ENCODE measurements around the gene ATAD1. TPM values are rescaled to one million over a fixed set of nuclear protein-coding genes. Genes with fewer than 3 reads are reported as not detected.
A peak's percentile ranks its signal among the peaks of the same experiment; 100 is the strongest.

ATAD1 gene
- total and polyA plus RNA-seq, 9 of the 15 experiments (the other 6 are each of a cell fraction or from before 2014, with no cell fraction given): 11.3 to 33.8 (median 27.3) TPM

DNA sequence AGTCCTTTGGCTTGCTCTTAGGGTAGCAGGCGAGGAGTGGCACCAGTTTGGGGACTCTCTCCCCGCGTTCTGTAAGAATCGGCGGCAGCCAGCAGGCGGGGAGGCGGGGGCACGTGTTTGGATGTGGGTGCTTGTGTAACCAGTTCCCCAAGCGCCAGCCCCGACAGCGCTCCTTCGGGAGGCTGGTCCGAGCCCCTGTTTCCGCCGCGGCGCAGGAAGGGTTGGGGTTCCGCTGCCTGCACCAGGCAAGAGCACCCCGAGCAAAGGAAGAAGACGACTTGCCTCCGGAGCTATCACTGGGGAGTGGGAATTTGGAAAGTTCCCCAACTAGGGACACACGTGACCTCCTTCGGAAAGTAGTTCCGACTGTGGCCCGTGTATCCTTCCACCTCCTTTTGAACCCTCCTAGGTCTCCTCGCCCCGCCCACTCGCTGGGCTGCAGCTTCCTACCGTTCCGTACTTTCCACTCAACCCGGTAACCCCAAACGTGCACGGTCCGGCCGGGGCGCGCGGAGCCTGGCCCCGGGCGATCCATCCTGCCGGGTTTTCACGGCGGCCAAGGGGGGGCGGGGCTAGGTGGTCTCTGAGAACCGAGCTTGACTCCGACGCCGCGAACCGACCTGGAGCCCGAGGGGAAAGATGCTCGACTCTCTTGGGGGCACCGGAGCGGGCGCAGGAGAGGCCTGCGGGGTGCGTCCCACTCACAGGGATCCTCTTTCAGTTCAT lies 44.1 kb upstream of the ATAD1 start (continued):
- TF ChIP-seq, protein P1, sequence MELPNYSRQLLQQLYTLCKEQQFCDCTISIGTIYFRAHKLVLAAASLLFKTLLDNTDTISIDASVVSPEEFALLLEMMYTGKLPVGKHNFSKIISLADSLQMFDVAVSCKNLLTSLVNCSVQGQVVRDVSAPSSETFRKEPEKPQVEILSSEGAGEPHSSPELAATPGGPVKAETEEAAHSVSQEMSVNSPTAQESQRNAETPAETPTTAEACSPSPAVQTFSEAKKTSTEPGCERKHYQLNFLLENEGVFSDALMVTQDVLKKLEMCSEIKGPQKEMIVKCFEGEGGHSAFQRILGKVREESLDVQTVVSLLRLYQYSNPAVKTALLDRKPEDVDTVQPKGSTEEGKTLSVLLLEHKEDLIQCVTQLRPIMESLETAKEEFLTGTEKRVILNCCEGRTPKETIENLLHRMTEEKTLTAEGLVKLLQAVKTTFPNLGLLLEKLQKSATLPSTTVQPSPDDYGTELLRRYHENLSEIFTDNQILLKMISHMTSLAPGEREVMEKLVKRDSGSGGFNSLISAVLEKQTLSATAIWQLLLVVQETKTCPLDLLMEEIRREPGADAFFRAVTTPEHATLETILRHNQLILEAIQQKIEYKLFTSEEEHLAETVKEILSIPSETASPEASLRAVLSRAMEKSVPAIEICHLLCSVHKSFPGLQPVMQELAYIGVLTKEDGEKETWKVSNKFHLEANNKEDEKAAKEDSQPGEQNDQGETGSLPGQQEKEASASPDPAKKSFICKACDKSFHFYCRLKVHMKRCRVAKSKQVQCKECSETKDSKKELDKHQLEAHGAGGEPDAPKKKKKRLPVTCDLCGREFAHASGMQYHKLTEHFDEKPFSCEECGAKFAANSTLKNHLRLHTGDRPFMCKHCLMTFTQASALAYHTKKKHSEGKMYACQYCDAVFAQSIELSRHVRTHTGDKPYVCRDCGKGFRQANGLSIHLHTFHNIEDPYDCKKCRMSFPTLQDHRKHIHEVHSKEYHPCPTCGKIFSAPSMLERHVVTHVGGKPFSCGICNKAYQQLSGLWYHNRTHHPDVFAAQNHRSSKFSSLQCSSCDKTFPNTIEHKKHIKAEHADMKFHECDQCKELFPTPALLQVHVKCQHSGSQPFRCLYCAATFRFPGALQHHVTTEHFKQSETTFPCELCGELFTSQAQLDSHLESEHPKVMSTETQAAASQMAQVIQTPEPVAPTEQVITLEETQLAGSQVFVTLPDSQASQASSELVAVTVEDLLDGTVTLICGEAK (IDR thresholded peaks at IDR 0.05): peak; percentile 66
- TF ChIP-seq, protein P1 (CRISPR knock-in tag; IDR thresholded peaks at IDR 0.05): no peak
- peak; percentile 47; the same call in 1 of the 2 replicates for TF ChIP-seq JUND (IDR thresholded peaks at IDR 0.05; ENCODE audit: borderline replicate concordance, low read depth, low read length)
- peak; percentile 26; the same call in 1 of the 3 replicates for TF ChIP-seq JUND (tag; IDR thresholded peaks at IDR 0.05; ENCODE audit: borderline replicate concordance, low read depth, low read length)
- TF ChIP-seq POLR2G (IDR thresholded peaks at IDR 0.05; ENCODE audit: low read depth, low read length): peak; percentile 82
- peak; percentile 30; the same call in 1 of the 2 replicates for TF ChIP-seq TEAD4 (IDR thresholded peaks at IDR 0.05; ENCODE audit: low read length)
- no peak for TF ChIP-seq TEAD4 (CRISPR knock-in tag; IDR thresholded peaks at IDR 0.05; ENCODE audit: borderline replicate concordance)
- TF ChIP-seq MTF1 (CRISPR knock-in tag; IDR thresholded peaks at IDR 0.05; ENCODE audit: borderline replicate concordance): no peak
- no peak for TF ChIP-seq HNRNPLL (IDR thresholded peaks at IDR 0.05; ENCODE audit: low read depth, low read length, poor library complexity, severe bottlenecking)
- no peak; a peak in 1 of 3 replicates for TF ChIP-seq CBX3 (IDR thresholded peaks at IDR 0.05; ENCODE audit: borderline replicate concordance in 1 of 2, low read length in 2 of 2)
- TF ChIP-seq, protein P2, sequence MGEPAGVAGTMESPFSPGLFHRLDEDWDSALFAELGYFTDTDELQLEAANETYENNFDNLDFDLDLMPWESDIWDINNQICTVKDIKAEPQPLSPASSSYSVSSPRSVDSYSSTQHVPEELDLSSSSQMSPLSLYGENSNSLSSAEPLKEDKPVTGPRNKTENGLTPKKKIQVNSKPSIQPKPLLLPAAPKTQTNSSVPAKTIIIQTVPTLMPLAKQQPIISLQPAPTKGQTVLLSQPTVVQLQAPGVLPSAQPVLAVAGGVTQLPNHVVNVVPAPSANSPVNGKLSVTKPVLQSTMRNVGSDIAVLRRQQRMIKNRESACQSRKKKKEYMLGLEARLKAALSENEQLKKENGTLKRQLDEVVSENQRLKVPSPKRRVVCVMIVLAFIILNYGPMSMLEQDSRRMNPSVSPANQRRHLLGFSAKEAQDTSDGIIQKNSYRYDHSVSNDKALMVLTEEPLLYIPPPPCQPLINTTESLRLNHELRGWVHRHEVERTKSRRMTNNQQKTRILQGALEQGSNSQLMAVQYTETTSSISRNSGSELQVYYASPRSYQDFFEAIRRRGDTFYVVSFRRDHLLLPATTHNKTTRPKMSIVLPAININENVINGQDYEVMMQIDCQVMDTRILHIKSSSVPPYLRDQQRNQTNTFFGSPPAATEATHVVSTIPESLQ (CRISPR knock-in tag; IDR thresholded peaks at IDR 0.05): 0 out of 2 replicates have a peak, but pooled peaks have one; percentile 63
- 0 out of 2 replicates have a peak, but pooled peaks have one; percentile 11 for TF ChIP-seq ZBTB17 (CRISPR knock-in tag; IDR thresholded peaks at IDR 0.05)
- TF ChIP-seq CHD2 (IDR thresholded peaks at IDR 0.05; ENCODE audit: low read depth, low read length): peak; percentile 83
- peak; percentile 72 for TF ChIP-seq NFRKB (IDR thresholded peaks at IDR 0.05; ENCODE audit: low read depth)
- peak; percentile 69; the same call in 1 of the 2 replicates for TF ChIP-seq GATAD2A (IDR thresholded peaks at IDR 0.05)
- 0 out of 4 replicates have a peak, but pooled peaks of 1 of the 2 experiments have one; percentile 9 for TF ChIP-seq NRF1 (conservative IDR thresholded peaks at IDR 0.05 in 1 of 2, IDR thresholded peaks at IDR 0.05 in 1 of 2)
